MM.1S (cell line): ENCODE measurements around the gene ZNF277.

Experiments used
- CTCF ChIP-seq: fragments of 300-600 bp; sonication (generic); IDR thresholded peaks from 2 replicates; pipeline ENCODE4 v1.5.1; 2016; ENCODE audit warnings: antibody characterized with exemption, low read length, mixed read lengths
- EZH2 ChIP-seq: fragments of 300-600 bp; sonication (generic); optimal IDR thresholded peaks from 2 replicates; pipeline ENCODE3; 2017; ENCODE audit warnings: low read depth, mild to moderate bottlenecking, antibody characterized with exemption, low read length, mixed read lengths
- EZH2phosphoT487 ChIP-seq: fragments of 300-600 bp; sonication (generic); IDR thresholded peaks from 2 replicates; pipeline ENCODE4 v1.6.1; 2018; ENCODE audit warnings: antibody characterized with exemption, low read length

DNA sequence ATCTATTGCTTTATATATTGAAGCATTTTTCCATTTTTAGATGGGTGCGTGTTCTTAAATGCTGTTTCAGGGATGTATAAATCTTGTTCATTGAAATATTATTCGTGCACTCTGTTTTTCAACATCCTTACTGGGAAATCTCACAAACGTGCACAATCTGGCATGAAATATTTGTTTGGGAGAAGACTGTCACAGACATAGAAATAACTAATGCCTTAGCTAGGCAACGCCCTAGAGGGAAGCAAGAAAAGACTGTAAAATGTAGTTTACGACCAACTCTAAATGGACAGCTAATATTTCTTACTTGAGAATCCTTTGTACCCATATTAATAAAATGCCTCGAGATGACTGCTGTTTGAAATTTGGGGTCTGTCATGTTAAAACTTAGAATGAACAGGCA is 9.2 kb upstream of the ZNF277 start:
- TF ChIP-seq CTCF = no peak
- TF ChIP-seq EZH2phosphoT487 = no peak
- TF ChIP-seq EZH2 = no peak
